ENCODE data around the gene FGFBP2.
"Not testable (repeated sequence)": the region's sequence is repeated elsewhere in the genome, so short reads cannot be mapped to it uniquely, and the experiment has no call there.

Gene FGFBP2

GRCh38 chr4:15926486-15926885 is 36.5 kb downstream of the FGFBP2 start:
- DNase-seq: no peak

DNA sequence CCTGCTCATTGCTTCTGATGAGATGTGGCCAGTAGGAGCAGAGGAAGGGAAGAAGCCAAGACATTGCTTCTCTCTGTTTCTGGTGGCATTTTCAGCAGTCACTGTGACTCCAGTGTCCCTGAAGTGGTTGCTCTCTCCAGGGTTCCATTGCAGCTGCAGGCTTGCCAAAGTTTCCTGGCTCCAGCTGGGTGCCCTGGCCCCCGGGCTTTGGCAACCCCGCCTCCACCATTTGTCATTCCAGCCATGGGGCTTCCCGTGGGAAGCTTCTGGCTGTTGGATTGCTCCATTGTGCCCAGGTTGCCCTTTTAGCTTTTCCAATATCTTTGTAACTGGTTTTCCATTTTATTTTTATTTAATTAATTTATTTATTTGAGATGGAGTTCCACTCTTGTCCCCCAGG is 37.1 kb downstream of the FGFBP2 start:
- peak in 1 of 2 experiments; percentile 42 for DNase-seq

DNA sequence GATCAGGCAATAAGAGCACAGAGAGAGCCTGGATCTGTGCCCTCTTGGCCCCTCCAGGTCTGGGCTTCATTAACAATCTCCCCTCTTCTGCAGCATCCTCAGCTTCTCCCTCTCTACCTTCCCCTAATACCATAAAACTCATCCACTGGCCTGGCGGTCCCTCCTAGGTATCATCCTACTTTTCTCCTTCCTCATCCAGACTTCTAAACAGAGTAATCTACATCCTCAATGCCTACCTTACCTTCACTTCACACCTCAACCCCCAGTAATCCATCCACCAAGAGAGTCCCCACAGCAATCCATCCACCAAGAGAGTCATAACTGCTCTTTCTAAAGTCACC is 41.4 kb downstream of the FGFBP2 start:
- DNase-seq: no peak

DNA sequence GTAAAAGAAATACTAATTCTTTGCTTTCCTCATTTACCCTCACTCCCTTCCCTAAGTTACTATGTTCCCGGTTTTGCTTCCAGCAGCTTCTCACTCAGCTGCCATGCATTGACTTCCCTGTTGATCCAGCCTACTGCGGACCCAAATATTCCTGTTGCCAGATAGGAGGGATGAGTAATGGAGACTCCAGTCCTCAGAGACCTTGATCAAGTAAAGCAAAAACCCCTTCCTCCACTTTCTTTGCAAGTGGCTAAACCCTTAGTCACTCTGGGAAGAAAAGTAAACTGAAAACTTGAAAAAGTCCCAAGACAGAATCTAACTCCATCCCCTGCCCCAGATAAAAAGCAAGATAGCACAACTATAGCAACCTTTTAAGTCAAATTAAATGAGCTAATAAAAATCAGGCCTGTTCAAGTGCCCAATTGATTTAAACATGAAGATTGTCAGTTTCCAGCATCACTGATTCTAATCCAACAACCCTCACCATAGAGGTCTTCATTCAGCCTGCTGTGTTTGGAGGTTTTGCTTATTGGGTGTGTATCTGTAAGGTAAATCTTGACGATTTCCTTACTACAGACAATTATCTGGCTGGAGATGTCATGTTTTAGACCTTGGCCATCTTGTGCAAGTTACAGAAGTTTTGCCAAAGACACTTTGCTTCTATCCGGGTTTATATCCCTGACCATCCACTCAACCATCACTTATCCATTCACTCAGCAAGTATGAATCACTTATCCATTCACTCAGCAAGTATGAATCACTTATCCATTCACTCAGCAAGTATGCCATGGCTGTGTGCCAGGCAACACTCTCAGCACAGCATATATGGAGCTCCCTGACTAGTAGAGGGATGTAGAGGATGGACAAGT is 42.0 kb downstream of the FGFBP2 start:
- DNase-seq: peak; percentile 31 to 79

DNA sequence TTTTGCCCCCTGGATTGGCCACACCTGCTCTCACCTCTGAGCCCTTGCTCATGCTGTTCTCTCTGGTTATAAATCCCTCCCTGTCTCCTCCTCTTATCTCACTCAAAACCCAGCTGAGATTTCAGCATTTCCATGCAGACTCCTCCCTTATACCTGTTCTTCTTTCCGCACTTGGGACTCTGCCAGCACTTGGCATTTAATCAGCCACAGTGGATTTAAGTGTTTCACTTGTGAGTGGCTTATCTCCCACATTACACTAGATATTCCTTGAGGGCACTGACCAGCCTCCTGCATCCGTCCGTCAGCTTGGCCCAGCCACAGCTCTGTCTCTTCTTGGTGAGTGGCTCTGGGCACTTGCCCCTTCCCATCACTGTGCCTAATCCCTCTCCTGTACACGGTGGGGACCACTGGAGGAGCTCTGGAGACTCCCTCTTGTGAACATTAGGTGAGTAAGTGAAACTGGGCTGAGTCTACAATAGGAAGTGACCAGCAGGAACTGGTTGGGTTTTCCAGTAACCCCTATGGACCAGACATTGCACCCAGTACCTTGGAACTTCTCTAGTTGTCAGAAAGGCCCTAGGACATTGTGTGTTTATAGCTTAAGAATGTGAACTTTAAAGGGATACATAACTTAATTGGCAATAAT is 44.4 kb downstream of the FGFBP2 start:
- no peak for DNase-seq

DNA sequence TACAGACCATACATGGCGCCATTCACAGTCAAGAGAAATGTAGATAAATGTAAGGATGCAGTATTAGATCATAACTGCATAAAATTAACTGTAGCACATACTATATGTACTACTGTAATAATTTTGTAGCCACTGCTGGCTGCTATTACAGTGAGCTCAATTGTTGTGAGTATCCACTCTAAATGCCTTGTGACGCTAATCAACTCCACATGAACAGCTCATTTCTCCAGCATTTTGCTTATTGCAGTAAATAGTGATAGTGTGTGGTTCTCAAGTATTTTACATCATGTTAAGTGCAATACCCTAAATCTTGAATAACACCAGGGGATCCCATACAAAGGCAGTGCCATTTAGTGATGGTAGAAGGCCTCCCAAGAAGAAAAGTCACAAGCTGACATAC is 45.7 kb downstream of the FGFBP2 start:
- no peak for DNase-seq

- not testable (repeated sequence) for DNase-seq
Measured at GRCh38 chr4:15916358-15916757, 46.6 kb downstream of the FGFBP2 start.

DNA sequence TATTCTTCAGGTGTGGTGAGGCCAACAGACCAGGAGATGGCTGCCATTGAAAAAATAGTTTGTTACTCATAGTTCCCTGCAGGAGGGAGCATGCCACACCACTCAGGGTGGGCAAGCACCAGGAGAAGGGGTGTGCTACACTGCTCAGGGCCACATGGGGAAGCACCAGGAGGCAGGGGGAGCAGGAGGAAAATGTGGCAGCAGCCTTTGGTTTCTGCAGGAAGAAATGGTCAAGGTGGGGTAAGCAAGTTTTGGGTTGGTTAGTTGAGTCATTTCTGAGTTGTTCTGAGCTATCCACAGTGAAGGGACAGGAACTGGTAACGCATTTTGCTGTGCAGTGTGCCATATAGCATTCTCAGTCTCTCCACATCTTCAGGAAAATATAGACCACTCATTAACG is 48.2 kb downstream of the FGFBP2 start:
- no peak for DNase-seq

GRCh38 chr4:15914291-15914690 is 48.7 kb downstream of the FGFBP2 start:
- DNase-seq: no peak

- no peak for DNase-seq
Measured at GRCh38 chr4:15913631-15913970, 49.4 kb downstream of the FGFBP2 start.

DNA sequence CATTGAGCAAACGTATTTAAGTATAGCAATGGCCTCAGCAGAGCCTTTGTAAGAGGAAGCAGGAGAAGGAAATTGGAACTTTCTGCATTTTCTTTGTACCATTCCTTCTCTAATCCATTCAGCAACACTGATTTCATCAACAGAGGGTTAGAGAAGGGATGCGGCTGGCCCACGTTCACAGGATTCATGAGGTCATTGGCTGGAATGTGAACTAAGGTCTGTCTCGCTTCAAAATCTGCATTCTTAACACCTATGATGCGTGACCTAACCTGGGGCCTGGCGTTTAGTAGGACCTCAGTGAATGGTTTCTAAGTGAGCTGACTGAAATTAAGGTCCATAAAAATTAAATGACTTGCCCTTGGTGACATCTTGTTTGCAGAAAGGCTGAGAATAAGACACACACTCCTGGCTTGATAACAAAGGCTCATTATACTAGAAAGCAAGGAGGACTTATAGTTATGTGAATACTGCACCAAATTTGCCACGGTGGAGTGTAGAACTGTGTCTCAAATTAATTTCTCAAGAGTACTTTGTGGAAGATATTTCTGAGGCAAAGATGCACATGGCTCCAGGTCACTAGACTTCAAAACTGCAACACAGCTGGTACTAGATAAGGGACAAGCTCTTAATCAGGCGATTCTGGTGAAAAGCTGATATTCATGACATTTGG is 49.9 kb downstream of the FGFBP2 start:
- DNase-seq: no peak

DNA sequence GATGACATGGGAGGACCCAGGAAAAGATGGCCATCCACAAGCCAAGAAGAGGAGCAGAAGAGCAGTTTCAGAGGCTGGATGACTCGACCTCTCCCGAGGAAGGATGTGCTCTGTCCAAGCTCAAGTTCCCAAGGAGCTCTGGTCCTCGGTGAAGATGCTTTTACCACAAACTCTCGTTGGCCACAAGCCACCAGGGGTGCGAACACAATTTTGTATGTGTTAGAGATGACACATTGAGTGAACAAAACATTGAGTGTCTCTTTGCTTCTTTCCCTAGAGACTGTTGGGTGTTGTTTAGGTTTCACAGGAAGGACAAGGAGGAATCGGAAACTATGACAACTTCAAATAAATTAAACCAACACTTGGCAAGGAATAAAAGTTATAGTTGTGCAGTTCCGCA is 50.7 kb downstream of the FGFBP2 start:
- no peak for DNase-seq
